DMS79 treated with DMSO at 0.1 percent for 48 hours (cell line): ENCODE results near the gene FECH.
"Not testable (repeated sequence)": the region's sequence is repeated elsewhere in the genome, so short reads cannot be mapped to it uniquely, and the experiment has no call there.

Source experiments
- DNase-seq: peaks from one replicate; lab custom pipeline; 2025; lab: John Stamatoyannopoulos, UW

The FECH gene

DNA sequence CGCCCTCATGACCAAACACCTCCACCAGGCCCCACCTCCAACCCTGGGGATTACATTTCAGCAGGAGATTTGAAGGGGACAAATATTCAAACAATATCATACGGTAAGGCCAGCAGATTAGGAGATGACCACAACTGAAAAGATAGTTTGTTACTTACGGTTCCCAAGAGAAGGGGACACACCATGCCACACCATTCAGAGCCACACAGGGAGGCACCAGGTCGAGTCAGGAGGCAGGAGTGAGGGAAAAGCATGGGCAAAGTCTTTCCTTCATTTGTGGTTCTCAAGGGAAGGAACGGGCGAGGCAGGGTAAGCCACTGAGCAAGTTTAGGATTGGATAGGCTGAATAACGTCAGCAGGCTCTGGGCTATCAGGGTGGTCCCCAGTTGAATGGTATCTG, 57.4 kb downstream of the FECH start:
- DNase-seq: no peak

DNA sequence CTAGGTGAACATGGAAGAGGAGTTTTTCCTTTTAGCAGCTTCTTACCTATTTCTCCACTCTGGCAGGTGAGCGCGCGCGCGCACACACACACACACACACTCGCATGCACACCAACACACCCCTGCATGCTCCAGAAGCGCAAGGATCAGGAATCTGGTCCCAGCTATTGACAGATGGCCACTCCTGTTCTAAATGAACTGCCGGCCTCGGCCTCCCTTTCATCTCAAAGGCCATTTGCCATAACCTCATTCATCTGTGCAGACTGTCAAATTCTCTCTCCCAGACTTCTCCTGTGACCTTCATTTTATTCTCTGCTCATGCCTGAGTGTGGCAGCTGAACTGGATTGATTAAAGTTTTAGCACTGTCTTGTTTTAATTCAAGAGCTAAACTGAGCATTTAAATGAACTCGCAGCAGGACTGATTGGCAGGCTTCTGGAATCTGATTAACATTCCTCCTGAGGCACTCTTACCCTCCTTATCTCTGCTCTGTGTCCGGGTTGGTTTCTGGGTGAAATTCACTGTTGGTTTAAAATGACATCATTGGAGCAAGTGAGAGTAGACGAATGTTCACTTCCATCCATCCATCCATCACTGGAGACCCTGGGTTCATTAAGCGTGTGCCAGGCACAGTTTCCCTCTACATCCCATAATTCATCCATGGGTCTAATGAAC, 58.8 kb downstream of the FECH start:
- DNase-seq: no peak

DNA sequence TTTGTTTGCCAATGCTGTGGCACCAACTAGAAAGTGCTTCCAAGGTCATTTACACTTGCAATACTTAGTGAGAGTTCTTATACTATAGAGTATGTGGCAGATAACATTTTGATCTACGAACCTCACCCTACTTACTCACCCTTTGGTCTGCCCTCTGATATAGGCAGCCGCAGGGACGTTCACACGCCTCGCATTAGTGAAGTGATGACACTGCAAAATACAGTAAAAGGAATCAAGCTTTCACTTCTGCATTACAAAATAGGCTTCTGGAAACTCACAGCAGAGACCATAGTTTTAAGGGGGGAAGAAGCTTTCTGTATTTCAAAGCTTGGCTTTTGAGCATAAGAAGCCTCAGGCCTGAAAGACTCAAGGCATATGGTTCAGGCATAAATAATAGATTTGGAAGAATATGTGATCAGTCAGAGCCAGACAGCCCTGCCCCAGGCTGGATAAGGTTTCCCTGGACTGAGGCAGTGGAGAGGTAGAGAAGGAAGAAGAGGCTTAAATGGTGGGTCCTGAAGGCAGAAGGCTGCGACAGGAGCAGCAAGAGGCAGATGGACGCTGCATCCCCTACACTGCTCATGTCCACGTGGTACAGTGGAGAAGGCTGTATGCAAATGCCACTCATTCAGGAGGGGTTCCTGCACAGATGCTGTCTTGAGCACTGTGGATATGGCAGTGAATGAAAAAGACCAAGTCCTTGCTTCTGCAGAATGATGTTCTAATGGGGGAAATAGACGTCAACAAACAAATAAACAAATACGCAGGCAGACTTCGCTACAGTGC, 63.1 kb downstream of the FECH start:
- DNase-seq: no peak

GRCh38 chr18:57522348-57522747, 64.2 kb downstream of the FECH start:
- not testable (repeated sequence) for DNase-seq

DNA sequence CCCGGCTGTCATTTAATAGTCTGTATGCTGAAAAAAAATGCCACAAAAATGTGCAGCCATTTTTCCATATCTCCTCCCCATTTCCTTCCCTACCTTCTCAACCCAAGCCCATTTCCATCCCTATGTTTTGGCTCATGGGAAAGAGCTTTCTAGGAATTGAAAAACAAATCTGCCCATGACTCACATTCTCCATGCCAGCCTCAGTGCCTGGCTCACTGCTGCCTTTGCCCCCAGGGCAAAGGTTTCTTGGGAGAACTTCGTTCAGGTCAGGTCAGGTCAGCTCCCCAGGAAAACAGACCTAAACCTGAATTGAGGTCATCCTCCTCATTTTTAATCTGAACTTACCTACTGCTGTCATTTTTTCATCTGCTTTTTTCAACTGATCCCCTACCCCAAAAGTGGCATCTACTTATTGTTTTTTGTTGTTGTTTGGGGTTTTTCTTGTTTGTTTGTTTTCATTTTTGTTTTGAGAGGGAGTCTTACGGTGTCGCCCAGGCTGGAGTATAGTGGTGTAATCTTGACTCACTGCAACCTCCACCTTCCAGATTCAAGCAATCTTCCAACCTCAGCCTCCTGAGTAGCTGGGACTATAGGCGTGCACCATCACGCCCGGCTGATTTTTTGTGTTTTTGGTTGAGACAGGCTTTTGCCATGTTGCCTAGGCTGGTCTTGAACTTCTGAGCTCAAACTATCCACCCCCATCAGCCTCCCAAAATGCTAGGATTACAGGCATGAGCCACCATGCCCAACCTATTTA, 66.7 kb downstream of the FECH start:
- DNase-seq: no peak

DNA sequence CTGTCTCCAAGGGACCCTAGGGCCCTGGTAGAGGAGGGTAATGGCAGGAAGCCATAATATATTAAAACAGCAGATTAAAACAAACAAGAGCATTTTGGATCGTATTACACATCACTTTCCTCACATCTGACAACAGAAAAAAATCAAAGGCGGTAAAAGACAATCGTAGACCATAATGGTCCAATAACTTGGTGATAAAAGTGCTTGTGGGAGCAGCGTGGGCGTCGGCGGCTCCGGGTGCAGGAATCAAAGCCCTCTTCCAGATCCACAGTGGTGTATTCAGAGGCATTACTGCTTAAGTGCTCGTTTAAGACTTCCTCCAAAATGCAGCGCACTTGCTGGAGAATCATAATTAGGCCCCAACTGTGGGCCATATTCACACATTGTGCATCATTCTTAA, 68.0 kb downstream of the FECH start:
- DNase-seq: no peak

GRCh38 chr18:57516056-57516455, 70.4 kb downstream of the FECH start:
- no peak for DNase-seq

- DNase-seq: no peak
Measured at GRCh38 chr18:57505231-57505630, 81.3 kb downstream of the FECH start.

GRCh38 chr18:57502624-57503023, 83.9 kb downstream of the FECH start:
- DNase-seq: no peak

GRCh38 chr18:57498682-57499256, 87.7 kb downstream of the FECH start:
- no peak for DNase-seq
